HUES6 (cell line): ENCODE measurements around the gene PTPN20.
"Not testable (repeated sequence)": the region's sequence is repeated elsewhere in the genome, so short reads cannot be mapped to it uniquely, and the experiment has no call there.

Experiments
- H3K27ac ChIP-seq: 2 replicates; pipeline ENCODE4 v1.7.0; 2013; ENCODE audit warnings: low read depth, mild to moderate bottlenecking, low read length, inconsistent platforms
- H3K27me3 ChIP-seq: 2 replicates; pipeline ENCODE4 v1.6.1; 2013; ENCODE audit warnings: low read length; ENCODE audit not compliant: control insufficient read depth, insufficient read depth
- H3K36me3 ChIP-seq: 2 replicates; pipeline ENCODE4 v1.6.1; 2013; ENCODE audit warnings: low read length; ENCODE audit not compliant: control insufficient read depth, insufficient read depth
- H3K4me1 ChIP-seq: 2 replicates; pipeline ENCODE4 v1.6.1; 2013; ENCODE audit warnings: low read length; ENCODE audit not compliant: control insufficient read depth, insufficient read depth
- H3K4me3 ChIP-seq: 2 replicates; pipeline ENCODE4 v1.5.1; 2013; ENCODE audit warnings: low read depth, low read length
- H3K9ac ChIP-seq: one replicate; pipeline ENCODE4 v1.6.1; 2013; ENCODE audit warnings: mild to moderate bottlenecking, low read length
- H3K9me3 ChIP-seq: 2 replicates; pipeline ENCODE4 v1.6.1; 2013; ENCODE audit warnings: low read depth, low read length; ENCODE audit not compliant: control insufficient read depth, insufficient read depth

The PTPN20 gene

GRCh38 chr10:46911144-46911876, at the start of gene PTPN20:
TSS of gene PTPN20 (plus strand) at chr10:46911428. CDS start at chr10:46932500, 21,072 bp downstream.
- not testable (repeated sequence) for H3K36me3 ChIP-seq, H3K9me3 ChIP-seq, H3K9ac ChIP-seq, H3K27me3 ChIP-seq, H3K4me3 ChIP-seq, H3K4me1 ChIP-seq, H3K27ac ChIP-seq

GRCh38 chr10:46869716-46870115, 41.5 kb upstream of the PTPN20 start:
- H3K4me3 ChIP-seq, H3K27ac ChIP-seq, H3K4me1 ChIP-seq, H3K27me3 ChIP-seq, H3K9ac ChIP-seq, H3K36me3 ChIP-seq, H3K9me3 ChIP-seq: not testable (repeated sequence)

- H3K27me3 ChIP-seq, H3K27ac ChIP-seq, H3K4me1 ChIP-seq, H3K36me3 ChIP-seq, H3K9me3 ChIP-seq, H3K4me3 ChIP-seq, H3K9ac ChIP-seq: not testable (repeated sequence)
These were observed 39.6 kb upstream of the PTPN20 start for GRCh38 chr10:46871583-46871982.

- not testable (repeated sequence) for H3K27me3 ChIP-seq, H3K4me1 ChIP-seq, H3K4me3 ChIP-seq, H3K36me3 ChIP-seq, H3K9ac ChIP-seq, H3K27ac ChIP-seq, H3K9me3 ChIP-seq
These were observed 35.9 kb upstream of the PTPN20 start for GRCh38 chr10:46875304-46875703.

GRCh38 chr10:46876773-46877172, 34.5 kb upstream of the PTPN20 start:
- H3K27me3 ChIP-seq, H3K36me3 ChIP-seq, H3K27ac ChIP-seq, H3K4me1 ChIP-seq, H3K9me3 ChIP-seq, H3K9ac ChIP-seq, H3K4me3 ChIP-seq: not testable (repeated sequence)

GRCh38 chr10:46878761-46879160, 32.5 kb upstream of the PTPN20 start:
- H3K4me1 ChIP-seq, H3K4me3 ChIP-seq, H3K36me3 ChIP-seq, H3K27ac ChIP-seq, H3K9ac ChIP-seq, H3K27me3 ChIP-seq, H3K9me3 ChIP-seq: not testable (repeated sequence)

GRCh38 chr10:46890813-46891611, 20.2 kb upstream of the PTPN20 start:
- H3K4me3 ChIP-seq, result not testable (repeated sequence)

GRCh38 chr10:46896762-46897692, 14.2 kb upstream of the PTPN20 start:
- not testable (repeated sequence) for H3K9me3 ChIP-seq, H3K9ac ChIP-seq, H3K36me3 ChIP-seq, H3K27ac ChIP-seq, H3K4me3 ChIP-seq, H3K4me1 ChIP-seq, H3K27me3 ChIP-seq

More at GRCh38 chr10:46890813-46891611, 20.2 kb upstream of the PTPN20 start:
- H3K36me3 ChIP-seq, H3K9ac ChIP-seq, H3K27me3 ChIP-seq, H3K4me1 ChIP-seq, H3K9me3 ChIP-seq, H3K27ac ChIP-seq: not testable (repeated sequence)

GRCh38 chr10:46901247-46901646, 10.0 kb upstream of the PTPN20 start:
- H3K27ac ChIP-seq, result not testable (repeated sequence)

GRCh38 chr10:46903874-46904273, 7.4 kb upstream of the PTPN20 start:
- not testable (repeated sequence) for H3K9ac ChIP-seq, H3K27me3 ChIP-seq, H3K36me3 ChIP-seq

More at GRCh38 chr10:46901247-46901646, 10.0 kb upstream of the PTPN20 start:
- H3K36me3 ChIP-seq, H3K4me3 ChIP-seq, H3K27me3 ChIP-seq, H3K4me1 ChIP-seq, H3K9ac ChIP-seq, H3K9me3 ChIP-seq: not testable (repeated sequence)

GRCh38 chr10:46906359-46906758, 4.9 kb upstream of the PTPN20 start:
- H3K36me3 ChIP-seq, H3K27ac ChIP-seq, H3K4me1 ChIP-seq, H3K27me3 ChIP-seq, H3K4me3 ChIP-seq, H3K9ac ChIP-seq, H3K9me3 ChIP-seq: not testable (repeated sequence)

More at GRCh38 chr10:46903874-46904273, 7.4 kb upstream of the PTPN20 start:
- not testable (repeated sequence) for H3K9me3 ChIP-seq, H3K4me1 ChIP-seq, H3K4me3 ChIP-seq, H3K27ac ChIP-seq
